Measurements from ENCODE around the gene PGD.

- no peak for TF ChIP-seq CTCF (conservative IDR thresholded peaks at IDR 0.05)
- TF ChIP-seq ZFX (IDR thresholded peaks at IDR 0.05): no peak
Measured at GRCh38 chr1:10389271-10389973, 9.4 kb upstream of the PGD start.

All from C4-2B (cell line).